Skin of body (tissue), 2 donors: Measurements from ENCODE around the gene PRKACA. TPM values are rescaled to one million over a fixed set of nuclear protein-coding genes. Genes with fewer than 3 reads are reported as not detected.
A peak's percentile ranks its signal among the peaks of the same experiment; 100 is the strongest.
"Not testable (repeated sequence)": the region's sequence is repeated elsewhere in the genome, so short reads cannot be mapped to it uniquely, and the experiment has no call there.

ENCODE experiments used
- DNase-seq: peaks from one replicate; lab custom pipeline; 2025; lab: John Stamatoyannopoulos, UW
- total RNA-seq: library from RNA; depleted of rRNA; stranded (reverse); fragments of >200 nt; gene quantifications from one replicate; pipeline ENCODE4 v1.2.3, GENCODE V29; 2014

Gene PRKACA
- total RNA-seq, 1 donor from 2014 or later = 35.0 TPM

GRCh38 chr19:14050961-14051360 is 66.6 kb downstream of the PRKACA start:
- not testable (repeated sequence) for DNase-seq

DNA sequence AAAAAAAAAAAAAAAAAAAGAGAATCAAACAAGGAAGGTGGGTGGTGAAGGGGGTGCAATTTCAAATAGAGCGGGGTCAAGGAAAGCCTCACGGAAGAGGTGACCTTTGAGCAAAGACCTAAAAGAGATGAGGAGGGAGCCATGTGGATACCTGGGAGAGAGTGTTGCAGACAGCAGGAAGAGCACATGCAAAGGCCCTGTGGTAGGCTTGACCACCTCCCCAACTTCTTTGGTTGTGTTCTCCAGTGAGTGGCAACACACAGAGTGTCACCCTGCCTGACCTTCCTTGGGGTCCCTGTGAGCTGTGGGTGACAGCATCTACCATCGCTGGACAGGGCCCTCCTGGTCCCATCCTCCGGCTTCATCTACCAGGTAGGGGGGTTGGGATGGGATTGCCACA is 67.0 kb downstream of the PRKACA start:
- DNase-seq = no peak

DNA sequence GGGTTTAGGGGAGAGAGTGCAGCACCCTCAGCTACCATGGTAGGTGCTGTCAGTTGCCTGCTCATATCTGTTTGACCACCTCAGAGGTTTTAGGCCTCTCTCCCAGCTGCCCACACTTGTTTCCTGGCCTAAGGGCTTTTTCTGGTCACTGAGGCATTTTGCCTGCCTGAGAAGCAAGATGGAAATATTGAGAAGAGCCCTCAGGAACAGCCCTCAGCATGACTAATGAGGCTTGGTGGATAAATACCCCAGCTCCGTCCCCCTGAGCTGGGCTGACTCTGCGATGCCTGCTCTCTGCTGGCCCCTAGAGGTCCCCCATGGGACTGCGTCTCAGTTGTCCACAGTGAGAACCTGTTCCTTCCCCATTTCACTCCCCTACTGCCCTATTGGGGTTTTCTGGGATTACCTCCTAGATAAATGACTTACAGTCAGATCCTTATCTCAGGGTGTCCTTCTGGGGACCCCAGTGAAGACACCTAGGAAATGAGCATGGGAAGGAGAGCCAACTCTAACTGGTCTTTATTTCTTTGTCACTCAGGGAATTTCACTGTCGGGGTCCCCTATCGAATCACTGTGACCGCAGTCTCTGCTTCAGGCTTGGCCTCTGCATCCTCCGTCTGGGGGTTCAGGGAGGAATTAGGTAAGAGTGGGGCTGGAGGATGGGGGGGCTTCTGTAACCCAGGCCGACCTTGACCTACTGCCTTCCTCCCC is 69.0 kb downstream of the PRKACA start:
- DNase-seq = no peak

DNA sequence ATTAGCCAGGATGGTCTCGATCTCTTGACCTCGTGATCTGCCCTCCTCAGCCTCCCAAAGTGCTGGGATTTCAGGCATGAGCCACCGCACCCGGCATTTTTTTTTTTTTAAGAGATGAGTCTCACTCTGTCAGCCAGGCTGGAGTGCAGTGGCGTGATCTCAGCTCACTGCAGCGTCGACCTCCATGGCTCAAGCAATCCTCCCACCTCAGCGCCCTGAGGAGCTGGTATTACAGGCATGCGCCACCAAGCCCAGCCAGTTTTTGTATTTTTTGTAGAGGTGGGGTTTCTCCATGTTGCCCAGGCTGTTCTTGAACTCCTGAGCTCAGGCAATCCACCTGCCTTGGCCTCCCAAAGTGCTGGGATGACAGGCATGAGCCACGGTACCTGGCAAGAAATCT is 69.7 kb downstream of the PRKACA start:
- not testable (repeated sequence) for DNase-seq

GRCh38 chr19:14042659-14043608 is 74.6 kb downstream of the PRKACA start:
- DNase-seq = peak; percentile 39

Other genes starting within 250 kb of the PRKACA start
- not detected for gene NANOS3, start 240.6 kb downstream of the PRKACA start, total RNA-seq
- 2.6 TPM for gene BRME1, start 211.6 kb downstream of the PRKACA start, total RNA-seq
- gene CC2D1A, start 211.6 kb downstream of the PRKACA start, total RNA-seq = 7.4 TPM
- gene PODNL1, start 179.3 kb downstream of the PRKACA start, total RNA-seq = 0.20 TPM
- 13.5 TPM for gene DCAF15, start 165.3 kb downstream of the PRKACA start, total RNA-seq
- gene RFX1, start 111.4 kb downstream of the PRKACA start, total RNA-seq = 3.9 TPM
- gene RLN3, start 89.6 kb downstream of the PRKACA start, total RNA-seq = not detected
- 4.7 TPM for gene IL27RA, start 86.0 kb downstream of the PRKACA start, total RNA-seq
- 0.10 TPM for gene PALM3, start 55.7 kb downstream of the PRKACA start, total RNA-seq
- gene MISP3, start 45.0 kb downstream of the PRKACA start, total RNA-seq = 0.89 TPM
- not detected for gene C19orf67, start 32.0 kb downstream of the PRKACA start, total RNA-seq
- 18.1 TPM for gene SAMD1, start 27.0 kb downstream of the PRKACA start, total RNA-seq
- 3.6 TPM for gene ASF1B, start 18.8 kb upstream of the PRKACA start, total RNA-seq
- gene ADGRL1, start 88.4 kb upstream of the PRKACA start, total RNA-seq = 22.6 TPM